ENCODE results near the gene DGKG.

DNA sequence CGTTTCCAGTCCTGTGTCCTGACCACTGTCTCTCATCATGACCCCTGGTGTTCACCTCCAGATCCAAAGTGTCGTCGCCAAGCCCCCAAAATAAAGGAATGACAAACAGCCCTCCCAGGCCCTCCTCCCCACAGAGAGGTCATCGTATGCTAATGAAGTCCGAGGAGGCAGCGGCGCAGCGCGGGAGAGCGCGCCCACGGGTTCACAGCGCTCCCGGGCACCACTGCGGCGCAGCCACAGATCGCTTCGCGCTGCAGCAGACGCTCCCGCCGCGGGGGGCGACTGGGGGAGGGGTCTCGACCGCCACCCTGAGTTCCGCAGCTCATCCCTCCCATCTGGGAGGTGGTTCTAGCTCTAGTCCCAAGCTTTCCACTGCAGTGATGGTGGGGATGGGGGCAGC is 1.3 kb downstream of the DGKG start:
- TF ChIP-seq, protein P1, sequence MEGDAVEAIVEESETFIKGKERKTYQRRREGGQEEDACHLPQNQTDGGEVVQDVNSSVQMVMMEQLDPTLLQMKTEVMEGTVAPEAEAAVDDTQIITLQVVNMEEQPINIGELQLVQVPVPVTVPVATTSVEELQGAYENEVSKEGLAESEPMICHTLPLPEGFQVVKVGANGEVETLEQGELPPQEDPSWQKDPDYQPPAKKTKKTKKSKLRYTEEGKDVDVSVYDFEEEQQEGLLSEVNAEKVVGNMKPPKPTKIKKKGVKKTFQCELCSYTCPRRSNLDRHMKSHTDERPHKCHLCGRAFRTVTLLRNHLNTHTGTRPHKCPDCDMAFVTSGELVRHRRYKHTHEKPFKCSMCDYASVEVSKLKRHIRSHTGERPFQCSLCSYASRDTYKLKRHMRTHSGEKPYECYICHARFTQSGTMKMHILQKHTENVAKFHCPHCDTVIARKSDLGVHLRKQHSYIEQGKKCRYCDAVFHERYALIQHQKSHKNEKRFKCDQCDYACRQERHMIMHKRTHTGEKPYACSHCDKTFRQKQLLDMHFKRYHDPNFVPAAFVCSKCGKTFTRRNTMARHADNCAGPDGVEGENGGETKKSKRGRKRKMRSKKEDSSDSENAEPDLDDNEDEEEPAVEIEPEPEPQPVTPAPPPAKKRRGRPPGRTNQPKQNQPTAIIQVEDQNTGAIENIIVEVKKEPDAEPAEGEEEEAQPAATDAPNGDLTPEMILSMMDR (IDR thresholded peaks at IDR 0.05) = no peak
- TF ChIP-seq NFIC (IDR thresholded peaks at IDR 0.05; ENCODE audit: borderline replicate concordance) (no peak), GATA2 (CRISPR knock-in tag; IDR thresholded peaks at IDR 0.05) (no peak), RAD21 (IDR thresholded peaks at IDR 0.05; ENCODE audit: low read length) (no peak), ZBTB33 (IDR thresholded peaks at IDR 0.05; ENCODE audit: borderline replicate concordance, low read depth) (no peak), REST (IDR thresholded peaks at IDR 0.05; ENCODE audit: low read depth, low read length) (no peak), EZH2phosphoT487 (IDR thresholded peaks at IDR 0.05; ENCODE audit: borderline replicate concordance, low read depth) (no peak)
